ENCODE results near the gene TTC33. TPM values are rescaled to one million over a fixed set of nuclear protein-coding genes. Genes with fewer than 3 reads are reported as not detected.

TTC33 gene
- total and polyA plus RNA-seq, 2 of the 4 experiments (the other 2 are of a cell fraction), result 3.1 to 8.1 TPM

GRCh38 chr5:40651201-40651600 is 104.6 kb downstream of the TTC33 start:
- Histone ChIP-seq H2BK15ac (ENCODE audit: low read depth, low read length) (no peak overlapping the region), H2BK120ac (ENCODE audit: low read depth, low read length) (no peak overlapping the region), H2AK5ac (ENCODE audit: low read depth, low read length) (no peak overlapping the region), H3K36me3 (ENCODE audit: control insufficient read depth, insufficient read depth, low read length) (no peaks in the 10 kb centered on the region), H3K14ac (replicated peaks; ENCODE audit: low read depth, low read length) (no peak overlapping the region), H3K23ac (ENCODE audit: low read depth, low read length) (no peak overlapping the region), H4K91ac (ENCODE audit: insufficient read depth, low read depth, low read length) (no peak overlapping the region), H2AK9ac (replicated peaks; ENCODE audit: low read depth, low read length, poor library complexity) (no peak overlapping the region), H3K27ac (ENCODE audit: insufficient read depth, low read length) (no peak overlapping the region), H3K9me3 (ENCODE audit: control insufficient read depth, insufficient read depth, low read length) (no peaks in the 10 kb centered on the region), H3K4ac (ENCODE audit: low read depth, low read length) (no peak overlapping the region), H3K4me1 (ENCODE audit: control insufficient read depth, insufficient read depth, low read length) (no peaks in the 10 kb centered on the region), H3K4me3 (ENCODE audit: insufficient read depth, low read depth, low read length) (no peak overlapping the region), H2BK20ac (ENCODE audit: low read depth, low read length) (no peak overlapping the region), H4K20me1 (ENCODE audit: insufficient read depth, low read length) (no peaks in the 10 kb centered on the region), H2BK5ac (ENCODE audit: low read depth, low read length, poor library complexity, severe bottlenecking) (no peak overlapping the region), H3K27me3 (ENCODE audit: control insufficient read depth, insufficient read depth, low read length) (no peaks in the 10 kb centered on the region), H3K18ac (ENCODE audit: low read depth, low read length) (no peak overlapping the region), H4K8ac (ENCODE audit: low read depth in 2 of 2, low read length in 2 of 2) (no peak overlapping the region), H3K56ac (ENCODE audit: extremely low read depth, insufficient read depth, low read length) (no peak overlapping the region), H3K79me1 (ENCODE audit: low read depth in 1 of 2, low read length in 2 of 2) (no peaks in the 10 kb centered on the region), H2AFZ (replicated peaks; ENCODE audit: low read length, poor library complexity) (no peak overlapping the region), H3K9me1 (ENCODE audit: insufficient read depth, low read length) (peaks cover 4% of the 10 kb centered on the region; the same call in 1 of the 2 replicates), H4K5ac (ENCODE audit: low read depth, low read length) (no peak overlapping the region), H3K9ac (ENCODE audit: low read depth, low read length) (no peak overlapping the region), H3K4me2 (ENCODE audit: low read depth, low read length) (no peak overlapping the region)
- ChIA-PET POLR2A (ENCODE audit: unreplicated experiment) (interaction anchor here (0.6 kb wide), 1 partner anchor 10 kb away, joined by 10 read pairs; no protein-coding TSS in a partner anchor), CTCF (no interaction called here)
- in situ Hi-C loops (cut with MboI; ENCODE audit: low sequenced_read_pairs), result no loop called here
- no TSS peak for BruUV-seq (replicated peaks)
- DNase-seq, result no peak
- ATAC-seq (ENCODE audit: low read depth), result no peak
- TF ChIP-seq CEBPB (IDR thresholded peaks at IDR 0.05; ENCODE audit: low read depth, low read length), result no peak
- no CpG with 5 or more reads among the region's 3 CpGs for WGBS, 2 experiments (ENCODE audit: extremely low coverage in 2 of 2, insufficient read length in 1 of 2)
- dilution Hi-C loops (cut with HindIII; ENCODE audit: low sequenced_read_pairs, unreplicated experiment), result no loop called here
- intact Hi-C loops (cut with micrococcal nuclease), result no loop called here

Data from IMR-90 (cell line).